Upper lobe of left lung (tissue), 4 donors: ENCODE data around the gene NELFCD.

Source experiments
- CTCF ChIP-seq, 6 experiments: fragments of 450-650 bp in 4 of 6; fragments of 200-600 bp in 2 of 6; sonication (generic) in 2 of 6; IDR thresholded peaks; one replicate each; pipeline ENCODE4 v1.5.1; 2016 to 2019; ENCODE audit warnings: antibody characterized with exemption in 6 of 6
- POLR2A ChIP-seq, 4 donors: fragments of 450-650 bp; IDR thresholded peaks; one replicate each; pipeline ENCODE4 v1.5.1; 2016 to 2017; ENCODE audit warnings: antibody characterized with exemption in 4 of 4, mild to moderate bottlenecking in 2 of 4

GRCh38 chr20:59019217-59019616 is 38.2 kb downstream of the NELFCD start, which contains the start of gene TUBB1:
- no peak for TF ChIP-seq POLR2A (IDR thresholded peaks at IDR 0.05)
- no peak for TF ChIP-seq CTCF (IDR thresholded peaks at IDR 0.05)
